ENCODE data around the gene LARP6. TPM values are rescaled to one million over a fixed set of nuclear protein-coding genes. Genes with fewer than 3 reads are reported as not detected.

Gene LARP6
- total RNA-seq, 1 experiment from 2014 or later, result 53.6 TPM

DNA sequence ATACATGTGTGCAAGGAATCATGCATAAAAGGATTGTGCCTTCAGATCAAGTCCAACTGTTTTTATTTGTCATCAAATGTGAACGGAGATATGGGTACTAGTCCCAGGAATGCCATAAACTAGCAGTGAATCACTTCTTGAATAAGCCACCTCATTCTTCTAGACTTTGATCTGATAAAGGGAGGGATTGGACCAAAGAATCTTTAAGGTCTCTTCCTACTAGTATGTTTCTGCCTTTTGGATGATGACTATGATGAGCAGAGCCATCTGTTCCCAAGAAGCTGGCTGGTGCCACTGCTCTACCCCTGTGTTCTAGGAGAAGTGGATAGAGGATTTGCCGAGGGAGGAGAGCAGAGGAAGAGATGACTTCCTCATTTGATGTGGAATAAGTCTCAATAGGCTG lies 61.8 kb downstream of the LARP6 start:
- no peaks in the 10 kb centered on the region for H3K4me1 ChIP-seq (ENCODE audit: insufficient read depth, low read length, poor library complexity, severe bottlenecking)
- H3K27ac ChIP-seq (ENCODE audit: low read depth, low read length, poor library complexity, severe bottlenecking), result no peak overlapping the region
- ChIA-PET CTCF (no interaction called here), POLR2A (ENCODE audit: low non-redundant PET) (no interaction called here)
- TF ChIP-seq EZH2 (IDR thresholded peaks at IDR 0.05; ENCODE audit: borderline replicate concordance, low read depth, low read length, poor library complexity, severe bottlenecking) (no peak), CTCF (conservative IDR thresholded peaks at IDR 0.05; ENCODE audit: low read depth, low read length) (no peak)
- no peaks in the 10 kb centered on the region for H3K36me3 ChIP-seq (ENCODE audit: insufficient read depth, low read length, poor library complexity, severe bottlenecking)
- H3K9me3 ChIP-seq (ENCODE audit: low read depth, low read length, poor library complexity, severe bottlenecking), result no peaks in the 10 kb centered on the region
- BruUV-seq (replicated peaks), result no TSS peak
- no peak overlapping the region for H3K4me3 ChIP-seq (ENCODE audit: low read depth, low read length, poor library complexity, severe bottlenecking)
- no peak for DNase-seq (ENCODE audit: low spot score)
- no peaks in the 10 kb centered on the region for H3K27me3 ChIP-seq (replicated peaks; ENCODE audit: insufficient read depth, low read depth, low read length, poor library complexity)
- intact Hi-C loops (cut with micrococcal nuclease; ENCODE audit: unreplicated experiment), result no loop called here

DNA sequence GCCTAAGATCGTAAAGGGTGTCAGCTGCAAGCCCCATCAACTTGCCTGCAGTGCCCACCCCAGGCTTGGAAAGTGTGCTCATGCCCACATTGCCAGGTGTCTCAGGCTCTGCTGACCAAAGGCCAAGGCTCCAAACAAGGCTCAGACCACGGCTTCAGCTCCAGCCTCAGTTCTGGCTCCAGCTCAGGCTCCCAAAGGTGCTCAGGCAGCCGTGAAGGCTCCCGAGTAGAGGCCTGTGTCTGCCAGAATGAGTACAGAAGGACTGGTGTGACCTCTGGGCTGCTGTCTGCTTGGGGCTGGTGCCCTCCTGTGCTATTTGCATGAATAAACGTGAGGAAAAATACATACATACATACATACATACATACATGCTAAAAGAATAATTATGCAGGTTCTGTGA lies 62.7 kb downstream of the LARP6 start:
- POLR2A ChIA-PET (ENCODE audit: low non-redundant PET), result no interaction called here

DNA sequence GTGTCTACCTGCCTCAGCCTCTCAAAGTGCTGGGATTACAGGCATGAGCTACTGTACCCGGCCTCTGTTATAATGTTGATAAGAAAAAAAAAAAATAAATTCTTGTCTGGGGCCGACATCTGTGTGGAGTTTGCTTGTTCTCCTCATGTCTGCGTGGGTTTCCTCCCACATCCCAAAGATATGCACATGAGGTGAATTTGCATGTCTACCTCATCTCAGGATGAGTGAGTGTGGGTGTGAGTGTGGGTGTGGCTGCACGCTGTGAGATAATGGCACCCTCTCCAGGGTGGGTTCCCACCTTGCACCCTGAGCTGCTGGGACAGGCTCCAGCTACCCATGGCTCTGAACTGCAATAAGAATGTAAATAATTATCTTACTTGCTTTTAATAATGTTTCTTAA lies 64.7 kb downstream of the LARP6 start:
- ChIA-PET CTCF (interaction anchor here (0.6 kb wide), 1 partner anchor 9 kb away, joined by 3 read pairs; no protein-coding TSS in a partner anchor), POLR2A (ENCODE audit: low non-redundant PET) (no interaction called here)
- H3K27me3 ChIP-seq (replicated peaks; ENCODE audit: insufficient read depth, low read depth, low read length, poor library complexity), result no peaks in the 10 kb centered on the region
- no peak for DNase-seq (ENCODE audit: low spot score)
- H3K9me3 ChIP-seq (ENCODE audit: low read depth, low read length, poor library complexity, severe bottlenecking), result no peaks in the 10 kb centered on the region
- no peak for TF ChIP-seq CTCF (conservative IDR thresholded peaks at IDR 0.05; ENCODE audit: low read depth, low read length)
- TF ChIP-seq EZH2 (IDR thresholded peaks at IDR 0.05; ENCODE audit: borderline replicate concordance, low read depth, low read length, poor library complexity, severe bottlenecking), result no peak
- no peaks in the 10 kb centered on the region for H3K36me3 ChIP-seq (ENCODE audit: insufficient read depth, low read length, poor library complexity, severe bottlenecking)
- no peak overlapping the region for H3K27ac ChIP-seq (ENCODE audit: low read depth, low read length, poor library complexity, severe bottlenecking)
- H3K4me1 ChIP-seq (ENCODE audit: insufficient read depth, low read length, poor library complexity, severe bottlenecking), result no peaks in the 10 kb centered on the region
- H3K4me3 ChIP-seq (ENCODE audit: low read depth, low read length, poor library complexity, severe bottlenecking), result no peak overlapping the region
- intact Hi-C loops (cut with micrococcal nuclease; ENCODE audit: unreplicated experiment), result no loop called here
- no TSS peak for BruUV-seq (replicated peaks)

More for the DNA sequence above, 62.7 kb downstream of the LARP6 start:
- intact Hi-C loops (cut with micrococcal nuclease; ENCODE audit: unreplicated experiment), result no loop called here
- no TSS peak for BruUV-seq (replicated peaks)
- no peak for DNase-seq (ENCODE audit: low spot score)
- CTCF ChIA-PET, result no interaction called here
- no peaks in the 10 kb centered on the region for H3K4me1 ChIP-seq (ENCODE audit: insufficient read depth, low read length, poor library complexity, severe bottlenecking)
- no peak overlapping the region for H3K27ac ChIP-seq (ENCODE audit: low read depth, low read length, poor library complexity, severe bottlenecking)
- H3K4me3 ChIP-seq (ENCODE audit: low read depth, low read length, poor library complexity, severe bottlenecking), result no peak overlapping the region
- no peaks in the 10 kb centered on the region for H3K9me3 ChIP-seq (ENCODE audit: low read depth, low read length, poor library complexity, severe bottlenecking)
- H3K36me3 ChIP-seq (ENCODE audit: insufficient read depth, low read length, poor library complexity, severe bottlenecking), result no peaks in the 10 kb centered on the region
- TF ChIP-seq CTCF (conservative IDR thresholded peaks at IDR 0.05; ENCODE audit: low read depth, low read length) (no peak), EZH2 (IDR thresholded peaks at IDR 0.05; ENCODE audit: borderline replicate concordance, low read depth, low read length, poor library complexity, severe bottlenecking) (no peak)
- no peaks in the 10 kb centered on the region for H3K27me3 ChIP-seq (replicated peaks; ENCODE audit: insufficient read depth, low read depth, low read length, poor library complexity)

All from A673 (cell line).